GM12801 (cell line): ENCODE results near the gene DNPH1.

ENCODE experiments used
- CTCF ChIP-seq: IDR thresholded peaks from one replicate; pipeline ENCODE4 v1.5.1; 2011; ENCODE audit warnings: control low read depth; ENCODE audit not compliant: insufficient read length; ENCODE audit errors: extremely low read depth

DNPH1 gene

GRCh38 chr6:43176423-43176786, 52.9 kb downstream of the DNPH1 start:
- TF ChIP-seq CTCF: no peak

GRCh38 chr6:43175676-43176422, 53.4 kb downstream of the DNPH1 start:
- TF ChIP-seq CTCF: no peak
